ENCODE data around the gene PRADC1.
"Not testable (repeated sequence)": the region's sequence is repeated elsewhere in the genome, so short reads cannot be mapped to it uniquely, and the experiment has no call there.

The PRADC1 gene

DNA sequence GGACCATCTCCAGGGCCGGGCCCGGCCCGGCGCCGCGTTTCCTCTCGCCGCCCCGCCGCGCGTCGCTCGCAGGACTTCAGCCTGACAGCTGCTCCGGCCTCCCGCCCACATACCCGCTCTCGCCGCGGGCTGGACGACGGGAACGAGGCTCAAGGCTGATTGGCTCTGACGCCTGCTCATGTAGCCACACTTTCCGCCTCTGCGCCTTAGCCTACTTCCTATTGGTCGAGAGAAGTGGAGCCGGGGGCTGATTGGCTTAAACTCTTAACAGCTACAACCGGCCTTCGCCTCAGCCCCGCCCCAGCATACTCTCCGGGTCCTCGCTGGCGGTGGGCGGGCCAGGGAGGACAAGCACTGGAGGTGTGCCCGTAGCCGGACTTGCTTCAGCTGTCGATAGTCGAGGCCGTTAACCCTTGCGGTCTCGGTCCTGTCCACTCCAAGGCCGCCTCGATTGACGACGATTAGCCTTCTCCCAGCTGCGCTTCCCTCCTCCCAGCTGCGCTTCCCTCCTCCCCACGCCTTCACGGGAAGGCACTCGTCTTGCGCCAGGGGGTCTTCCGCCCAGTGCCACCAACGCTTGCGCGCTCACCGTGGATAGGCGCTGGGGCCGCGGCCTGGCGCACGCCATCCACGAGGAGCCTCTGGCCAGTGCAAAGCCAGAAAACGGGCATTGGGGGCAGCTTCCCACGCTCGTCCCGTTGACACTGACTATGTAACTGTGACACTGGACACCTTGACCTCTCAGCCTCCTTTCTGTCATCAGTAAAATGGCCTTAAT, at the start of gene PRADC1:
PRADC1 (minus strand) TSS at position 86 of the 778 bp plus-strand sequence; CDS start at position 7, 79 bp downstream.
- DNase-seq, result peak; percentile 91 to 93

DNA sequence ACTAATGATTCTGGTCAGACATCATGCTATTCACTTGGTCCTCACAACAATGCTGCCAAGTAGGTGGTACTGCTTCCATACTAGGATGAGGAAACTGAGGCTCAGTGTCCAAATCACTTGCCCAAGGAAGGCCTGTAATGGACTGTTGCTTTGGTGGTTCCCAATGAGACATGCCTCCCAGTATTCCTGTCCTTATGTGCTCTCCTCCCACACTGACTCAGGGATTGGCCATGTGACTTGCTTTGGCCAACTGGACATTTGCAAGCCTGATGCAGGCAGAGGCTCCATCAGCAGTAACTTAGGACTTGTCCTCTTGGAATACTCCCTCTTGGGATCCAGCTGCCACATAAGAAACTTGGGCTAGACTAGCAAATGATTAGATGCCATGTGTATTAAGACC, 48.2 kb upstream of the PRADC1 start:
- no peak for DNase-seq

DNA sequence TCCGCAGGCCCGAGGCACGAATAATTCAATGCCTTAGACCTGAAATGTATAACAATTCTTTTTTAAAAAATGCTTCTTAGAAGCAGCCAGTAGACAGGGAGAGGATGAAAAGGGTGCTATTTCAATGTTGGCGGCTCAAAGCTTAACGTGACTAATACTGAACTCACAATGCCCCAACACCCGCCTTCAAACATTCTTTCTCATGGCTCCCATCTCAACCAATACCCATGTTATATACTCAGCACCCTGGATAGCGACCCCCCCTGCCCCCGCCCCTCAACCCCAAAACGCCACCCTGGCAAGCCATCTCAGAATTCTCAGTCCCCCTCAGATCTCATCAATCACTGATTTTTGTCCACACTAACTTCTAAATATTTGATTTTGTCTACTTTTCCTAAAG, 46.8 kb upstream of the PRADC1 start:
- no peak for DNase-seq

DNA sequence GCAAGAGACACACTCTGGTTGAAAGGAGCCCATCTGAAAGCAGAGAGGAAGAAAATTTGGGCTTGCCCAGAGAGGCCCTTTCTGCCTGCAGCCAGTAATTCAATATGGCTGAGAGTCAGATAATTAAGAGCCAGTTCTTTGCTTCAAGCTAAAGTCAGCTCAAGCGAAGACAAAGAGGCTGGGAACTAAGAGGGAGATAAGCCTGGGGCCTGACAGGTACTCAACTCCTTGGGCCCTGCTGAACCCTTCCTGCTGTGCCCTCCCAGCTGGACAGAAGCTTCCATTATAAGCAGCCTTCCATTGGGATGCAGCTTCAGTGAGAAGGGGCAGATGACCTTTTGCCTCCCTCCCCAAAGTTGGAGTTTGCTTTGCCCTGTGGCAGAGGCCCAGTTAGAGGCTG, 39.2 kb upstream of the PRADC1 start:
- DNase-seq, result no peak

DNA sequence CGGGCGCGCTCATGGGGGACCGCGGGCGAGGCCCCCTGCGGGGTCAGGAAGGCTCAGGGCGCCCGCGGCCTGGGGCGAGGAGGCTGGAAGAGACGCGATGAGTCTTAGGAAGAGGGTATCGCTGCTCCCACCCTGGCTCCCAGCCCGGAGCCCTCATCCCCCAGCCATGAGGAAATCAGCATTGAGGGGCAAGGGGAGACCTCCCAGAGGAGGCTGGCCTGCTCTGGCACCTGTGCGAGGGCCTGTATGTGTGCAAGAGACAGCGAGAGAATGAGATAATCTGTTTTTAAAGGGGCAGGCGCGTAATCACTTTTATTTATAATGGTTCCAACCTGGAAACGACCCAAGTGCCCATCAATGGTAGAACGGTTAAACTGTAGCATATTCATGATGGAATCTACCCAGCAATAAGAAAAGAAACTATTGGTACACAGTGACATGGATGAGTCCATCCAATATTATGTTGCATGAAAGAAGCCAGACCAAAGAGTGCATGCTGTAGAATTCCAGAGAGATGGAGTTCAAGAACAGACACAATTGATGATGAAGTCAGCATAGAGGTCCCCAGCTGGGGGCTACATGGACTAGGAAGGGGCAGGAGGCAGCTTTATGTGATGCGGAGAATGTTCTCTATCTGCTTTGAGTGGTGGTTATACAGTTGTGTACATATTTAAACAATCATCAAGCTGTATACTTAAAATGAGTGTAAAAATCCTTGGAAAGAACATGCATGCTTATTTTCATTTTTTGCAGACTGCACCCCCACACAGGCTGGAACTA, 36.8 kb upstream of the PRADC1 start:
- DNase-seq, result no peak

GRCh38 chr2:73268830-73269685, 36.0 kb upstream of the PRADC1 start:
- peak; percentile 76 to 77 for DNase-seq

DNA sequence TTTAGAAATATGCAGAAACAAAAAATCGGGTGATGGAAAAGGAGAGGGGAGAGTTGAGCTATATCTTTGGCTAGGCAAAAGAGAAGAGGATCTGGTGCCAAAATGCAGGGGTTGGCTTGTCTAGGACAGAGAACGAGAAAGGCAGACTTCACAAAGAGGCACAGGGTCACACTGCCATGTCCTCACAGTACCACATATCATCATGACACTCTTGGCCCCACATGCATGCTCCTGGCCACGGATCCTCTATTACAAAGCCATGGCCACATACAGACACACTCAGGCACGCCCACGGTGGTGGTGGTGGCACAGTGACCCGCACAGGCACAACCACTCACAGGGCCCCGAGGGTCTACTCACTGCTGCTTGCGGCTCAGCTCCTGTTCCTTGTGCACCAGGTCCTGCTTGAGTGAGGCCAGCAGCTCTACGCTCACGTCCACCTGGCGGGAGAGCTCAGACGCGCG, 35.4 kb upstream of the PRADC1 start:
- no peak for DNase-seq

DNA sequence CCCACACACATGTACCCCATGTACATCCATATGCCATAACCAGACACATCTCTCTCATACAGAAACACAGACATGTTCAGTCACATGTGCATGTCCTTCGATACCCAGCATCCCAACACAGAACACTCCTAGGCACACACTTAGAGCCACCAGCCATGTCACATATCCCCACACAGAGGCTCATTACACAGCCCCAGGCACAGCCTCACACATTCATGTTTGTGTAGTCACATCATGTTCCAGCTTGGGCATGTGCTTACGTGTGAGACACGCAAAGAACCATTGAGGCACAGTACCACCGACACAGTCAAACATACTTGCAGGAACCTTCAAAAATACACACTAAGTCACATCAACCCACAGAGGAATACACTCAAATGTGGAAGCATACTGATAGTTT, 34.0 kb upstream of the PRADC1 start:
- DNase-seq, result no peak

GRCh38 chr2:73266061-73266901, 33.2 kb upstream of the PRADC1 start:
- DNase-seq, result no peak

DNA sequence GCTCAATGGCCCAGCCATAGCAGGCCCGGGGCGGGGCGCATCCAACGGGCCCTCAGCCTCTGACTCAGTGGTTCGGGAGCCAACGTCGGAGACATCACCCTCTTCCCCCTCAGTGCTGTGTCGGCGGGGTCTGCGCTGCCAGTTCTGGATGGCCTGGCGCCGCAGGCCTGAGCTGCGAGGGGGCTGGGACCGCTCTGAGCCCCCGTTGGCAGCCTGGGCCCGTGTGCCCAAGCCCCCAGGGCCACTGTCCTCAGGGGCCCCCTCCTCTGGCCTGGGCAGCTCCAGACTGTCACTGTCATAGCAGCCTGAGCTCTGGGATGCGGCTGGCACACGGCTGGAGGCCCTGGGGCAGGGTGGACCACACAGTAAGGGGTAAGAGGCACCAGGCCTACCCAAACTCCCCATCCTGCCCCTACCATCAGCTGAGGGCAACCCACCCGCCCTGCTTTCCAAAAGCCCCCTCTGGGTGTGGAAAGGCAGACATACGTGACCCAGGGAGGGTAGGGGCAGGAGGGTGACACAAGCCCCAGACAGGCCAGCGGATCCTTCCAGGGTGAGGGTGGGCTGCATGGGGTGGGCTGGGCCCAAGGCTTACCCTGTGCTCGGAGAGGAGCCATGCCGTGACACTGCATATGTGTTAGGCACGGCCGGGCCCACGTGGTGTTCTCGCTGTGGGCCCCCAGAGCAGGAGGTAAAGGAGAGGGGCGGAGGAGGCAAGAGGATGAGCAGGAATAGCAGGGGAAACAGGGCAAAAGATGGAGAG, 32.4 kb upstream of the PRADC1 start:
- DNase-seq, result no peak

DNA sequence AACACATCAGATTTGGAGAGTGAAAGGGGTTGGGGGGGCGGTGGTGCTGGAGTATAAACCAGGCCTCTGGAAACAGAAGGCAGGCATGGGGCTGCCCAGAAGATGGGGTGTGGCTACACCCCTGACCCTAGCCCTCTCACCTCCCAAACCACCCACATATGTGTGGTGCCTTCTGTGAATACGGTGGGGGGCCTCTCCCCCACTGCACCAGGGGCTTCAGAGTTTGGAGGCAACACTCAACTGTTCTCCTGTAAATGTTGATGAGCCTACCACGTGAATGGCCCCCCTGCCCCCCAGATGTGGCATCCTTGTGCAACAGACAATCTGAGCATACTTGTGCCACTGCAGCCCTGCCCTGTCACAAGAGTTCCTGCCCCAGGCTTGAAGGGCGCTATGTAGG, 31.7 kb upstream of the PRADC1 start:
- DNase-seq, result no peak

DNA sequence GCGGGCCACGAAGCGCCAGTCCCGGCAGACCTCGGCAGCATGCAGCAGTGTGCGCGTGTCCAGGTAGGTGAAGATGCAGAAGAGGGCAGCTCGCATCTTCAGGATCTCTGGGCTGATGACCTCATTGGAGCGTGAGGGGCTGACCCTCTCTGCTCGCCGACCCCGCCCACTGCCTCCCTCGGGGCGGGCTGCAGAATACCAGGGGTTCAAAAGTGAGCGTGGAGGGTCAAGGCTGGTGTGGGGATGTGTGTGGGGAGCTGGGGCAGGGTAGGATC, 31.2 kb upstream of the PRADC1 start:
- DNase-seq, result no peak

DNA sequence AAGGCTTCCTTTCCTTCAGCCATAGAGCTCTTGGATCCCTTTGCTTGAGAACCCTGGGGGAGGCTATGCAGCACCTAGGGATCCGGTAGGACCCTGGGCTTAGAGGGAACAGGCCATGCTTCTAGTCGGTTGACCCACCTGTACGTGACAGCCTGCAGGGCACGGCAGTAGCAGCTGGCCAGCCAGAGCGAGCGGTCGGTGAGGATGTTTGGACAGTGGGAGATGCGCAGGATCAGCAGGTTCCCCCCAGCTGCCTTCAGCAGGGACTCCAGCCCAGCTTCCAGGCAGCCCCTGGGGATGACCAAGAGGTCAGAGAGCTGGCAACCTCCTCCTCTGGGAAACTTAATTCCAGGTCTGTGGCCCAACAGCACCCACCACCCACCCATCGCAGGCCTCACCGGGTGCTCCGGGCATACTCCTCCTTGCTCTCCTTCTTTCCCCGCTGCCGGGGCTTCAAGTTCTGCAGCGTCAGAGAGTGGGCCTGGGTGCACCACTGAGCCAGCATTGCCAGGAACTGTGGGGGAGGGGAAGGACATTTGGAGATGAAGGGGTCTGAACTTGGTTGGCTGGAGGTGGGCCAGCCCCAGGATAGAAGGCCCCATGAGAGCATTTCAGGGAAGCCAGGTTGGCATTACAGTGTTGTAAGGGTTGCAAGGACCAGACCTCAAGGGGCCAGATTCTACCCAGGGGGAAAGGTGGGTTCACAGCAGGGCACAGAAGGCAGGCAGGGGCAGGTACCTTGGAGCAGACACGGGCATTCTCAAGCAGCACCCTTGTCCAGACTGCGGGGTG, 30.7 kb upstream of the PRADC1 start:
- DNase-seq, result no peak

DNA sequence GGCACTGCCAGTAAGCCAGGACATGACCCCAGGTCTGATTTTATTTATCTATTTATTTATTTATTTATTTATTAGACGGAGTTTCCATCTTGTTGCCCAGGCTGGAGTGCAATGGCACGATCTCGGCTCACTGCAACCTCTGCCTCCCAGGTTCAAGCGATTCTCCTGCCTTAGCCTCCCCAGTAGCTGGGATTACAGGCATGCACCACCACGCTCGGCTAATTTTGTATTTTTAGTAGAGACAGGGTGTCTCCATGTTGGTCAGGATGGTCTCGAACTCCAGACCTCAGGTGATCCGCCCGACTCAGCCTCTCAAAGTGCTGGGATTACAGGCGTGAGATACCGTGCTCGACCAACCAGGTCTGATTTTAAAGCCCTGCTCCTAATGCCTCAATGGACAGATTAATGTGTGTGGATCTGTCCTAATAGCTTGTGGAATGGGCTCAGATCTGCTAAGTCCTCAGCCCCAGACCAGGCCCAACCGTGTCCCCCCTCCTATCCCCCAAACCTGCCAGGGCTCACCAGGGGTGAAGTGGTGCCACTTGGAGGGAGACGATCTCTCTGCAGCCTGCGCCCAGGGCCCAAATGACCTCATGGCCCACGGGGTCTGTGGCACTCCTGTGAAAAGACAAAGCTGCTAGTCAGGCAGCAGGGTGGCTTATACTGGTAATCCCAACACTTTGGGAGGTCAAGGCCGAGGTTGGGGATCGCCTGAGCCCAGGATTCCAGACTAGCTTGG, 29.8 kb upstream of the PRADC1 start:
- DNase-seq, result not testable (repeated sequence)

- no peak for DNase-seq
These were observed 29.1 kb upstream of the PRADC1 start for GRCh38 chr2:73262108-73262651.

DNA sequence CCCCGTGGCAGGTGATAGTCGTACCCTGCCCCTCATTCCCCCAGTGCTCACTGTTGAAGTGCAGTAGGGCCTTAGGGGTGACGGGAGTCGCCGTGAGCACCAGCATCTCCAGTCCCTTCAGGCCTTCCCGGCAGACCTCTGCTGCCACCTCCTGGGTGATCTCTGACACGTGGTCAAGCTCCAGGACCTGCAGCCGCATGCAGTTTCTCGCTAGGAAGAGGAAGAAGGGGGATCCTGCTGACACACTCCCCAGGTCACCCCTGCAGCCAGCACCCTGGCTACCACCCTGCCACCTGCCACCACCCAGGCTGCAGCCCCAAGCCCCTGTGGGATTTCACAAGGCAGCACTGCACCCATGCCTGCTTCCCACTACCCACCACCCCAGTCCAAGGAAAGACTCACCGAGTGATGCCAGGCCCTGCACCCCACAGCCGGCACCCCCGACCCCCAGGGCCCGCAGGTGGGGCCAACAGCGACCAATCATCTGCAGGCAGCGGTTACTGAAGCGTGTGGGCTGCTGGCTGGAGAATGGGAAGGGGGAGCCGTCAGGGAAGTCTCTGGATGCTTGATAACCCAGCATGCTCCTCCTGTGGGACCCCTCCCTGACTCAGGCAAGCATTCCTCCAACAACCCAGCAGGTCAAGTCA, 27.4 kb upstream of the PRADC1 start:
- DNase-seq, result no peak

GRCh38 chr2:73259704-73260337, 26.8 kb upstream of the PRADC1 start:
- no peak for DNase-seq

DNA sequence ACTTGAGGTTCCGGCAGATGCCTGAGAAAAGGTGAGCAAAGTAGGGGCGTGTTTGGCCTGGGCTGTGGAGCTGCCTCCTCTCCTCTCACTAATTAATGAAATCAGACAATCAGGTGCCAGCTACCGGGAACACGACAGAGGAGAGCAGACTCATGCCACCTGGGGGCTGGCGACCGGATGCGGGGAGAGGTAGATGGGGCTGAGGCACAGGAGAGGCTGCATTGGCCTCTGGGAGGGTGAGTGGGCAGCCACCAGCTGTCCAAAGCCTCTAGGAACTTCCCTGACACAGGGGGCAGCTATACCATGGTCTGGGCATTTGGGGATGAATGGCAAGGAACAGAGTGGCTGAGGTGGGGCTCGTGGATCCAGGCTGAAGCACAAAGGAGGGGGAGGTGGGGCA, 26.2 kb upstream of the PRADC1 start:
- DNase-seq, result no peak

DNA sequence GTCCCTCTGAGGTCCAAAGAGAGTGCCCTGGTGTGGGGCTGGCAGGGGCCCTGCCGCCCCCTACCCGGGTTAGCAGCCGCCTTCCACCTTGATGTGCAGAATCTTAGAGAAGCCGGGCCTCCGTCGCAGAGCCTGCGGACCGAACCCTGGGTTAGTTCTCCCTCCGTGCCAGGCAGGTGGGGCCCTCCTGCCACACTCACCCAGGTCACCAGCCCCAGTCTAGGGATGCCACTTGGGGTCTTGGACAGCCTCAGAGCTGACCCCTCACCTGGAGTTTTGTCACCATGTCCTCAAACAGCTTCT, 25.8 kb upstream of the PRADC1 start:
- no peak for DNase-seq
